GM18861 (cell line): ENCODE data around the gene MMP23B.
"Not testable (repeated sequence)": the region's sequence is repeated elsewhere in the genome, so short reads cannot be mapped to it uniquely, and the experiment has no call there.

Experiments used
- ATAC-seq: cut with Tn5 transposase; IDR thresholded peaks from one replicate; pipeline ENCODE4 v1.9.1; 2021; ENCODE audit not compliant: unreplicated experiment

MMP23B gene

GRCh38 chr1:1664318-1664717, 32.3 kb downstream of the MMP23B start:
- ATAC-seq = not testable (repeated sequence)

GRCh38 chr1:1664941-1665814, 33.2 kb downstream of the MMP23B start:
- ATAC-seq = no peak

- ATAC-seq = no peak
Measured at GRCh38 chr1:1665815-1666251, 33.9 kb downstream of the MMP23B start.

- ATAC-seq = no peak
Measured at GRCh38 chr1:1666526-1666925, 34.6 kb downstream of the MMP23B start.

GRCh38 chr1:1669468-1670440, 37.8 kb downstream of the MMP23B start:
- no peak for ATAC-seq

- no peak for ATAC-seq
Measured at GRCh38 chr1:1670866-1671265, 38.9 kb downstream of the MMP23B start.

- no peak for ATAC-seq
Measured at GRCh38 chr1:1671365-1672119, 39.6 kb downstream of the MMP23B start.

GRCh38 chr1:1672181-1672965, 40.4 kb downstream of the MMP23B start:
- no peak for ATAC-seq

- ATAC-seq = not testable (repeated sequence)
Measured at GRCh38 chr1:1674806-1675205, 42.8 kb downstream of the MMP23B start.

GRCh38 chr1:1675218-1675617, 43.2 kb downstream of the MMP23B start:
- not testable (repeated sequence) for ATAC-seq

- not testable (repeated sequence) for ATAC-seq
Measured at GRCh38 chr1:1676087-1676486, 44.1 kb downstream of the MMP23B start.

- peak; percentile 60 for ATAC-seq
Measured at GRCh38 chr1:1677718-1678580, 46.0 kb downstream of the MMP23B start.

GRCh38 chr1:1678581-1679380, 46.8 kb downstream of the MMP23B start:
- no peak for ATAC-seq

GRCh38 chr1:1680031-1680911, 48.3 kb downstream of the MMP23B start:
- ATAC-seq = no peak

- no peak for ATAC-seq
Measured at GRCh38 chr1:1680912-1681273, 48.9 kb downstream of the MMP23B start.

- no peak for ATAC-seq
Measured at GRCh38 chr1:1683104-1683905, 51.3 kb downstream of the MMP23B start.
